Neuronal stem cell (in vitro differentiated cells): ENCODE results near the gene NPTN.
A peak's percentile ranks its signal among the peaks of the same experiment; 100 is the strongest.

Experiments used
- DNase-seq: peaks from one replicate; pipeline ENCODE4 v3.0.0-alpha.2; 2013; ENCODE audit warnings: low spot score
- H2AFZ ChIP-seq: one replicate; pipeline ENCODE4 v1.6.1; 2013; ENCODE audit warnings: mild to moderate bottlenecking, low read length, inconsistent platforms
- H2AK5ac ChIP-seq: 2 replicates; pipeline ENCODE4 v1.6.1; 2013; ENCODE audit warnings: low read depth, mild to moderate bottlenecking, inconsistent platforms, low read length, moderate library complexity, mixed read lengths
- H2BK120ac ChIP-seq: 2 replicates; pipeline ENCODE4 v1.6.1; 2013; ENCODE audit warnings: low read depth, mild to moderate bottlenecking, inconsistent platforms, low read length, moderate library complexity, mixed read lengths
- H2BK12ac ChIP-seq: one replicate; pipeline ENCODE4 v1.6.1; 2013; ENCODE audit warnings: low read length, inconsistent platforms
- H2BK15ac ChIP-seq: 2 replicates; pipeline ENCODE4 v1.6.1; 2013; ENCODE audit warnings: mild to moderate bottlenecking, low read length, inconsistent platforms, mixed read lengths
- H2BK5ac ChIP-seq: one replicate; pipeline ENCODE4 v1.6.1; 2013; ENCODE audit warnings: inconsistent platforms, mild to moderate bottlenecking, low read length, moderate library complexity
- H3K14ac ChIP-seq: one replicate; pipeline ENCODE4 v1.6.1; 2013; ENCODE audit warnings: low read length, inconsistent platforms
- H3K18ac ChIP-seq: 2 replicates; pipeline ENCODE4 v1.6.1; 2013; ENCODE audit warnings: low read length, inconsistent platforms
- H3K23ac ChIP-seq: 2 replicates; pipeline ENCODE4 v1.6.1; 2013; ENCODE audit warnings: low read depth, mild to moderate bottlenecking, mixed read lengths, low read length, inconsistent platforms; ENCODE audit not compliant: poor library complexity
- H3K27ac ChIP-seq: replicated peaks from 3 replicates; pipeline ENCODE4 v1.5.1; 2013; ENCODE audit warnings: low read length, inconsistent platforms
- H3K27me3 ChIP-seq, 3 experiments: 2 replicates each; pipeline ENCODE4 v1.6.1; 2013; ENCODE audit warnings: low read length in 3 of 3, mild to moderate bottlenecking in 2 of 3, inconsistent platforms in 1 of 3, low read depth in 1 of 3, mixed read lengths in 1 of 3, moderate library complexity in 1 of 3; ENCODE audit not compliant: control insufficient read depth in 3 of 3, insufficient read depth in 3 of 3
- H3K36me3 ChIP-seq, 2 donors: replicated peaks in 1 of 2; 2 replicates each; pipeline ENCODE4 v1.6.1; 2013; ENCODE audit warnings: low read length in 2 of 2; ENCODE audit not compliant: control insufficient read depth in 2 of 2, insufficient read depth in 2 of 2
- H3K4ac ChIP-seq: 2 replicates; pipeline ENCODE4 v1.6.1; 2013; ENCODE audit warnings: inconsistent platforms, mild to moderate bottlenecking, low read length, moderate library complexity
- H3K4me1 ChIP-seq, 2 donors: 1 replicate in 1 of 2; 2 replicates in 1 of 2; pipeline ENCODE4 v1.6.1; 2013; ENCODE audit warnings: low read length in 2 of 2, low read depth in 1 of 2; ENCODE audit not compliant: control insufficient read depth in 2 of 2, insufficient read depth in 1 of 2
- H3K4me2 ChIP-seq: one replicate; pipeline ENCODE4 v1.6.1; 2013; ENCODE audit warnings: mild to moderate bottlenecking, low read length, inconsistent platforms; ENCODE audit not compliant: insufficient read depth, poor library complexity, severe bottlenecking
- H3K4me3 ChIP-seq, 2 donors: 2 replicates each; pipeline ENCODE4 v1.5.1; 2013; ENCODE audit warnings: low read length in 2 of 2, mild to moderate bottlenecking in 2 of 2, inconsistent platforms in 1 of 2, moderate library complexity in 1 of 2
- H3K79me1 ChIP-seq: one replicate; pipeline ENCODE4 v1.6.1; 2013; ENCODE audit warnings: low read depth, mild to moderate bottlenecking, inconsistent platforms, low read length, moderate library complexity
- H3K9ac ChIP-seq: one replicate; pipeline ENCODE4 v1.6.1; 2013; ENCODE audit warnings: mild to moderate bottlenecking, low read depth, low read length, inconsistent platforms; ENCODE audit not compliant: poor library complexity
- H3K9me3 ChIP-seq, 2 donors: replicated peaks in 1 of 2; 2 replicates each; pipeline versions ENCODE3 to v1.6.1; 2013; ENCODE audit warnings: low read length in 2 of 2, mild to moderate bottlenecking in 2 of 2, inconsistent platforms in 1 of 2, low read depth in 1 of 2, mixed read lengths in 1 of 2, moderate library complexity in 1 of 2; ENCODE audit not compliant: control insufficient read depth in 2 of 2, insufficient read depth in 1 of 2
- H4K8ac ChIP-seq: one replicate; pipeline ENCODE4 v1.6.1; 2013; ENCODE audit warnings: low read depth, mild to moderate bottlenecking, inconsistent platforms, low read length, moderate library complexity
- H4K91ac ChIP-seq: one replicate; pipeline ENCODE4 v1.6.1; 2013; ENCODE audit warnings: low read length, low read depth, mild to moderate bottlenecking, inconsistent platforms; ENCODE audit not compliant: poor library complexity
- WGBS, 2 donors: extraction: QIAGEN DNeasy Blood & Tissue Kit; methylation state at CpG; one replicate each; pipeline ENCODE4 v1.1.7; 2013; ENCODE audit warnings: missing lambda C conversion rate in 2 of 2, mixed read lengths in 1 of 2; ENCODE audit not compliant: insufficient read length in 2 of 2, insufficient replicate concordance in 1 of 2; ENCODE audit errors: extremely low coverage in 2 of 2; 5-methylcytosine and 5-hydroxymethylcytosine counted together

Gene NPTN

DNA sequence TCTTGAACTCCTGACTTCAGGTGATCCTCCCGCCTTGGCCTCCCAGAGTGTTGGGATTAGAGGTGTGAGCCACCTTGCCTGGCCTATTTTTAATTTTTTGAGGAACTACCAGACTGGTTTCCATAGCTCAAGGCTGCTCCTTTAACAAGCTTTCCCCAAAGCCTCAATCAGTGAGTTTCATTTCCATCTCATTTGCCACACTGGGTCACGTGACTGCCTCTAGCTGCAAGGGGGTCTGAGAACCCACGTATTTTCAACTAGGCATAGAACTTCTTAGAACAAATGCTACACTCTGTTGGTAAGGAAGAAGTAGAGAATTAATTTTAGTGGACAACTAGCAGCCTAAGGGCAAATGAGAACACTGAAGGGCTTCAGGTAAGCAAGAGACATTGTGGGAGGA is 47.9 kb upstream of the NPTN start:
- DNase-seq: no peak
- no peak overlapping the region for H3K23ac ChIP-seq
- H2BK15ac ChIP-seq: no peak overlapping the region
- H3K9me3 ChIP-seq: no peaks in the 10 kb centered on the region
- no peak overlapping the region for H3K18ac ChIP-seq
- WGBS, 2 donors: no CpG with 5 or more reads among the region's 3 CpGs
- no peak overlapping the region for H2BK5ac ChIP-seq
- no peak overlapping the region for H2BK120ac ChIP-seq
- no peak overlapping the region for H3K4ac ChIP-seq
- no peak overlapping the region for H3K27ac ChIP-seq
- H3K9ac ChIP-seq: no peak overlapping the region
- no peak overlapping the region for H4K8ac ChIP-seq
- no peak overlapping the region for H3K14ac ChIP-seq
- no peak overlapping the region for H3K4me3 ChIP-seq
- H3K4me2 ChIP-seq: no peak overlapping the region
- peaks cover 6 to 10% of the 10 kb centered on the region in 2 donors for H3K4me1 ChIP-seq
- no peak overlapping the region for H2AK5ac ChIP-seq
- H4K91ac ChIP-seq: no peak overlapping the region
- no peak overlapping the region for H2BK12ac ChIP-seq
- H3K27me3 ChIP-seq: peaks cover 0 to 10% (median 0%) of the 10 kb centered on the region in 3 experiments
- H2AFZ ChIP-seq: peak overlapping the region; percentile 24
- H3K79me1 ChIP-seq: no peaks in the 10 kb centered on the region
- H3K36me3 ChIP-seq: no peaks in the 10 kb centered on the region

DNA sequence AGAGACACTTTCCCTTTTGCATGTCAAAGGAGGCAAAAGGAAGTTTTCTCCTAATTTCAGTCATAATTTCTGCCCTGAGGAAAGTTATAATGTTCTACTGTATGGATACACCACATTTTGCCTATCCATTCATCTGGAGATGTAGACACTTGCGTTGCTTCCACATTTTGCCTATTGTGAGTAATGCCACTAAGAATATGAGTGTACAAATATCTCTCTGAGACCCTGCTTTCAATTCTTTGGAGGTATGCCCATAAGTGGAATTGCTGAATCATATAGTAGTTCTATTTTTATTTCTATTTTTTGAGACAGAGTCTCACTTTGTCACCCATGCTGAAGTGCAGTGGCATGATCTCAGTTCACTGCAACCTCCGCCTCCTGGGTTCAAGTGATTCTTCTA is 47.4 kb upstream of the NPTN start:
- Histone ChIP-seq H4K8ac (no peak overlapping the region), H2BK120ac (no peak overlapping the region), H3K4ac (no peak overlapping the region), H2AK5ac (no peak overlapping the region), H3K27ac (no peak overlapping the region), H3K36me3 (no peaks in the 10 kb centered on the region), H3K14ac (no peak overlapping the region), H3K79me1 (no peaks in the 10 kb centered on the region), H3K4me1 (peaks cover under 1 to 5% of the 10 kb centered on the region in 2 donors), H3K9me3 (no peaks in the 10 kb centered on the region), H4K91ac (no peak overlapping the region), H3K4me2 (no peak overlapping the region), H3K9ac (no peak overlapping the region), H2BK5ac (no peak overlapping the region), H3K23ac (no peak overlapping the region), H2AFZ (no peak overlapping the region), H3K4me3 (no peak overlapping the region), H3K18ac (no peak overlapping the region), H2BK15ac (no peak overlapping the region), H3K27me3 (peaks cover 0 to 13% (median 0%) of the 10 kb centered on the region in 3 experiments), H2BK12ac (no peak overlapping the region)
- DNase-seq: no peak
- WGBS, 2 donors: no CpG with 5 or more reads among the region's 2 CpGs

DNA sequence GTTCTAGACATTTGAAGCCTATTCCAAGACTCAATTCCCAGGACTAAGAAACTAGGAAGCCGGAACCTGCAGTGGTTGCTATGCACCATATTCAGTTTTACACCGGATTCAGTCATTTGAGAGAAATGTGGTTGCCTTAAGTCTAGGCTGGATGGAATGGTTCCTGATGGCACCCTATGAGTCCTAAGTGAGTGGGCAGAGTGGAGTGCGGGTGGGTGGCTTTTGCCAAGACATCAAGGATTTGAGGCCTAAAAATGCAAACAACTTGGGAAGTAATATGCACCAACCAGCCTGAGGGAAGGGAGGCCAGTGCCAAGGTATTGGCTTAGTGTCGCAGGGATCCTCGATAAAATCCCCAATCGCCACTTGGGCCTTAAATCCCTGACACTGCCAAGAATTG is 46.8 kb upstream of the NPTN start:
- DNase-seq: no peak
- no peak overlapping the region for H3K14ac ChIP-seq
- no peak overlapping the region for H4K91ac ChIP-seq
- H3K27me3 ChIP-seq: peaks cover 0 to 17% (median 0%) of the 10 kb centered on the region in 3 experiments
- H2BK5ac ChIP-seq: no peak overlapping the region
- no peak overlapping the region for H2BK15ac ChIP-seq
- no peaks in the 10 kb centered on the region for H3K79me1 ChIP-seq
- H2AK5ac ChIP-seq: no peak overlapping the region
- no peak overlapping the region for H3K4ac ChIP-seq
- H3K18ac ChIP-seq: no peak overlapping the region
- no peak overlapping the region for H3K4me3 ChIP-seq
- no peak overlapping the region for H4K8ac ChIP-seq
- no CpG with 5 or more reads among the region's 6 CpGs for WGBS, 2 donors
- H3K4me2 ChIP-seq: no peak overlapping the region
- H3K23ac ChIP-seq: no peak overlapping the region
- no peaks in the 10 kb centered on the region for H3K36me3 ChIP-seq
- no peak overlapping the region for H2BK120ac ChIP-seq
- H3K9me3 ChIP-seq: no peaks in the 10 kb centered on the region
- H3K9ac ChIP-seq: no peak overlapping the region
- no peak overlapping the region for H2BK12ac ChIP-seq
- peaks cover 0 to 5% of the 10 kb centered on the region in 2 donors for H3K4me1 ChIP-seq
- H3K27ac ChIP-seq: no peak overlapping the region
- H2AFZ ChIP-seq: no peak overlapping the region

DNA sequence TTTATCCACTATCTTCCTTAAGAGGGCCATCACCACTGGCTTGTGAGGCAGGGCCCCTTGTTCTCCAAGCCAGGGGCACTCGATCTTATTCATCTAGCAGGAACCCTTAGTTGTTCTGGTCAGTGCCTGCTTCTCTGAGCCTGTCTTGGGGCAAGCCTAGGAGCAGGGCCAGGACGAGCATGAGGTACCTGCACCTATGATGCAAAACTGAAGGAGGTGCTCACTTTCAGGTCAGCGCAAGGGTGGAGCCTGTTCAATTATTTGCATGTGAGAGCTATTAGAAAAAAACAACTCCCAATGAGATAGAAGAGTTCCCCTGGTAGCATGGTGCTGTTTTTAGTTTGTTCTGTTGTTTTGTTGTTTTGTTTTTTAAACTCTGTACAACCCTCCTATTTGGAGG is 46.0 kb upstream of the NPTN start:
- Histone ChIP-seq H3K9ac (no peak overlapping the region), H3K23ac (no peak overlapping the region), H3K27me3 (peaks cover 0 to 17% (median 0%) of the 10 kb centered on the region in 3 experiments), H4K91ac (no peak overlapping the region), H2BK120ac (no peak overlapping the region), H2BK5ac (no peak overlapping the region), H3K4me2 (no peak overlapping the region), H3K4me1 (peaks cover 0 to 5% of the 10 kb centered on the region in 2 donors), H3K79me1 (no peaks in the 10 kb centered on the region), H3K4ac (no peak overlapping the region), H2BK12ac (no peak overlapping the region), H3K36me3 (no peaks in the 10 kb centered on the region), H2BK15ac (peak overlapping the region; percentile 13), H3K9me3 (no peaks in the 10 kb centered on the region), H3K18ac (no peak overlapping the region), H3K4me3 (no peak overlapping the region), H3K27ac (no peak overlapping the region), H2AK5ac (no peak overlapping the region), H2AFZ (no peak overlapping the region), H4K8ac (no peak overlapping the region), H3K14ac (no peak overlapping the region)
- DNase-seq: no peak
- WGBS, 2 donors: no CpG with 5 or more reads among the region's 3 CpGs
